GM18870 (cell line): ENCODE results near the gene DST.

Source experiments
- ATAC-seq: cut with Tn5 transposase; IDR thresholded peaks from one replicate; pipeline ENCODE4 v1.9.1; 2021; ENCODE audit warnings: moderate library complexity; ENCODE audit not compliant: unreplicated experiment

Gene DST

DNA sequence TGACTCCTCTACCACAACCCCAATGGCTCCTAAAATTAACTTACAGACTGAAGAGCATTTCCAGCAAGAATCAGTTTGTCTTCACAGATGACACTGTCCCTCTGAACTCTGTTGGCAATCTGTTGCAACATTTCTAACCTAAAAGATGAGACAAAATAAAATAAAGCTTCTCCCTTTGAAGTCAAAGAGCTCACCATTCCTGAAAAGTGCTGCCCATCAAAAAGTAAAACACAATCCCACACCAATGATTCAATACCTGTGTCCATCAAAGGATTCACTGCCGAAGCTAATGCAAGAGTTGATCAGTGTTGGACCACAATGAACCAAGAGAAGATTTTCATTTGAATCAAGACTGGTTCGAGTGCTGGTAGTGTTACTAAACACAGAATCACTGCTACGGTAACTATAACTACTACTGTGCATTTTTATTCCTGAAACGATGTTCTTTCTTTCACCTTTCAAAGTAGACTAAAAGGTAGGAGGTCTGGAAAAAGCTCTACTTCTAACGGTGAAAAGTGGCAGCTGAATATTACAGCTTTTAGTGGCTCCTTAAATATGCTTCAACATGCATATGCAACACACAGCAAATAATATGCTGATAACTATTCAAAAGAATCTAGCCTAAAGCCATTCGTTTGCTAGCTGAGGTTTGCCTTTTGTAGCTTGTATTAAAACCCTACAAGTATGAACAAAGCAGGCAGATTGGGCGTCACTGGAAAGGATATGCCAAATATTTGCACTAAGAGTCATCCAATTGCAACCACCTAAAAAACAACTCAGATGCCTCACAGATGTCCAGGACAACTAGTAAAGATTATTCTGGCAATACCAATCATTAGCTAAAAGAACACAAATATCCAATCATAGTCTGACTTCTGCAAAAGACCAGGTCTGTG, at the start of gene DST:
Gene DST, minus strand, starts transcription at position 524 of the 896 bp plus-strand sequence.
- ATAC-seq: no peak

DNA sequence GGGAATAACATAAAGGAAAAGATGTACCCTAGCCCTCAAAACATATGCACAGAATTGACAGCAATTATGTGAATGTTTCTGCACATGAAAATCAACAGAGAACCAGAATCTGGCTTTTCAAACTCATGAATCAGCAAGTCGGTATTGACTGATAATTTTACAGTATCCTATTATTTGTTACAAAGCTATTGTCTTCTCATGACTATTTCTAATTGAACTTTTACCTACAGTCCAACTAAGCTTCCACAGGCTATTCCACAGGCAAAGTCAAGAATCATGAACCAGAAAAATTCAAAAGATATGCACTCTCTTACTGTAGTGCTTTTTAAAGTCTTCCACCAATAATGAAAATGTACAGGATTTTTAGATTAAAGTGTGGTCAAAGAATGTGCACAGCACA, 49.1 kb upstream of the DST start:
- no peak for ATAC-seq

DNA sequence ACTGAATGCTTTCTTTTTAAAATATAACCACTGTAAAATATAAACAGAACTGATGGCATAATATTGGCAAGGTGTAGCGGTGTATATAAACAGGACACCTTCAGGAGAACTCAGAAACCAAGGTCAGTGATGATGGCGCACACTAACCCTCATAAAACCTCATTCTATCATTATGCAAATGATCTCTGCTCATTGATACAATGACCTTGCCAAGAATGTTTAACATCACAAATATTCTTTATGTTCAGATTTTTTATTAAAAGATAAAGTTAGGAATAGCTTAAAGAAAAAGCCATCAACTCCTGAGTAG, 48.6 kb upstream of the DST start:
- no peak for ATAC-seq

DNA sequence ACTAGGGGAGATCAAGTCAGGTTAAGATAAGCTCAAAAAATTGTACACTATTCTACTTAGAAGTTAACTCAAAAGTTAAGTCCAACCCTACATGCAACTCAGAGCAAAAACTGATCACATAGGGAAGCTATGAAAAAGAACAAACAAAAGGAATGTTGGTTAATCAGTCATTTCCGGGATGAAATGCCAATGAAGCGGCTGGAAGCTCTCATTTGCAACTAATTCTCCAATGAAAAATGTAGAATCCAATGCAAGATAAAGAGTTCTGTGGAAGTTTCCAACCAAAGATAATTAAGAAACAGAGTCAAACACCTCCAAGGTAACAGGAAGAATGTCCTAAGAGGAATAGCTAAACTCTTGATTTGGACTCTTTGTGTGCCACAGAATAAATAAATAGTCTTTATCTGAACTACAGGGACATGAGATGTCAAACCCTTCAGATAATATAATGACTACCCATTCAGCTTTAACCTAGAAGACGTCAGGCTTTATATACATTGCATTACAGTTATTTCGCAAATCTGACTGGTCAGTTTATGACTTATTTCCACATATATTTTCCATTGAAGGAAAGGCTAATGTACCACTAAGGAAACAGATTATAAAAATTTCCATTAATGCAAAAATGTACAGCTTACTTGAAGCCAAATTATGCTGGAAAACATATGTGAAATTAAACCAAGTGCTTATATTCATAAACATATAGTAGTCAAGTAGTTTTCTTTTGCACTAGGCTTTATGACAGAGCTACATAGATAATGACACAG, 48.0 kb upstream of the DST start:
- no peak for ATAC-seq

DNA sequence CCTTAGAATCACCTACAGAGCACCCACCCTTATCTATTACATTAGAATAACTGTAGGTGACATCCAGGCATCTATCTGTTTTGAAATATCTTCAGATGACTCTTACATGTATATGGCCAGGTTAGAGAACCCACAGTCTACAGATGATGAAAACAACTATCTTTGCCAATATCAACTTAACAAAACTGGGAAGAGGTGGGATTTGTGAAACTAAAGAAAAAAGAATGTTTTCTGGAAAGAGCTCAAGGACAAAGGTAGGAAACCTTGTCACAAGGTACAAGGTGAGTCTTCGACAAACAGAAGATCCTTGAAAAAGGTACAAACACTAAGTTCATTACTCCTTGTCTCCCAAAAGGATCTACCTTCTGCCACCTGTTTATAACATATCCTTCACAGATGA, 47.0 kb upstream of the DST start:
- no peak for ATAC-seq

DNA sequence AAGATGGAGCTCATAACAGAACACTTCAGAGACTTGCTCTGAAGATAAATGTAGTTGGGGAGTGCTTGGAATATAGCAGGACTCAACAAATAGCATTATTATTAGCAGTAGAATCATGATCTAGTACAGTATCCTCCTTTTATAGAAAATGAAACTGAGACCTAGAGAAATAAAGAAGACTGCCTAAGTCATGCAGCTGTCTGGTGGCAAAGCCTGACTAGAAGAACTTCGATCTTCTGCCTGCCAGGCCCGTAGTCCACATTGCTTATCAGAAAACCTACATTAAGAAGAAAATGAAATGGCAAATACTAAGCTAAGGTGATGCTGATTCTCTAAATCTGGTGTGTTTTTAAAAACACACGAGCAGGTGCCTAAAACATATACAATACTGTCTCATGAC, 46.4 kb upstream of the DST start:
- peak; percentile 60 for ATAC-seq

DNA sequence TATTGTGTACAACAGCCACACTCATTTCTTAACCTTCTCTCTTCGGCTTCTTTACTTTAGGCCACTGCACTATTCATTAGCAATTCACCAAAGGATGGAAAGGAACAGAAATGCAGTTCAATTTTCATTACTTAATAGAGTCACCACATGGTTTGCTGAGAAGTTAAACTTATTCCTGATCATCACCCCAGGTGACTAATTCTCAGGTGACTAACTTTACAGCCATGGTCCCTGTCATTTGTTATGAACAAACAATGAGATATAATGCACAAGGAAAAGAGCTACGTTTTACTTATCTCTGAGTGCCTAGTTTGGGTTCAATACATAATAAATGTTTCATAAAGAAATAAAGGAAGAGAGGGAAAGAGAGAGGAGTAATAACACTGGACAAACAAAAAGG, 45.8 kb upstream of the DST start:
- ATAC-seq: no peak

DNA sequence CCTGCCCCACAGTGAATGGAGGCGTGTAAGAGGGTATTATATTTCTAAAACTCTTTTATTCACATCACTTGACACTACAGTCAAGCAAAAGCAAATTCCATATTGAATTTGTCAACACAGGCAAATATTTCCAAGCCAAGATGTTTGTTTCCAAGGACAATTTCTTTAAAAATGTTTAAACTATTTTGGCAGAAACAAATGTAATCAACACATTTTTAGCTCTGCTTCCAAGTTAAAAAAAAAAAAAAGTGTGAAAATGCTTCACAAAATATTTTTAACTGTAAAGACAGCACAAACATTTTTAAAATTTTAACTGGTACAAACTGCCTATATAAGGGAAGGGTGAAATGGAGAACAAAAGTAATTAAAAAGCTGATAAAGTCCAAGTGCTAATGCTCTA, 44.9 kb upstream of the DST start:
- no peak for ATAC-seq

DNA sequence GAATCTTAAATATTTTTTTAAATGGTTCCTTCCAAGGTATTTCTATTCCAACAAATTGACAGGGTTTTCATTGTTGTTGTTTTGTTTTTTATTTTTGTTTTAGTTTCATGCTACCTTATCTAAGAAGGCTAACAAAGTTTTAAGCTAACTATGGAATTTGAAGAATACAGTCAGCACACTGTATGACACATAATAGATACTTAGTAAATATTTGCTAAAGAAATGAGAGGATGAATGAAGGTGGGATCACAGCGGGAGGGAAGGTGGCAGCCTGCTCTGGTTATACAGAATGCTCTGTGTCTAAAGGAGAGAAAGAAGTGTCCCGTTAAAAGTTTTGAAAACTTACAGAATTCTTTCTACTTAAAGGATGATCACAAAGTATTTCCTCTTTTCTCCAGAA, 43.7 kb upstream of the DST start:
- no peak for ATAC-seq

DNA sequence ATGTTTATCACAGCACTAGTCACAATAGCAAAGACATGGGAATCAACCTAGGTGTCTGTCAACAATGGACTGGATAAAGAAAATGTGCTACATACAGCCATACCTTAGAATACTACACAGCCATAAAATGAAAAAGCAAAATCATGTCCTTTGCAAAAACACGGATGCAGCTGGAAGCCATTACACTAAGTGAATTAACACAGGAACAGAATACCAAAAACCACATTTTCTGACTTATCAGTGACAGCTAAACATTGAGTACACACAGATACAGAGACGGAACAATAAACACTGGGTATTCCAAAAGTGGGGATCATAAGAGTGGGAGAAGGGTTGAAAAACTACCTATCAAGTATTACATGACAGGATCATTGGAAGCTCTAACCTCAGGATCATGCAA, 43.3 kb upstream of the DST start:
- no peak for ATAC-seq

DNA sequence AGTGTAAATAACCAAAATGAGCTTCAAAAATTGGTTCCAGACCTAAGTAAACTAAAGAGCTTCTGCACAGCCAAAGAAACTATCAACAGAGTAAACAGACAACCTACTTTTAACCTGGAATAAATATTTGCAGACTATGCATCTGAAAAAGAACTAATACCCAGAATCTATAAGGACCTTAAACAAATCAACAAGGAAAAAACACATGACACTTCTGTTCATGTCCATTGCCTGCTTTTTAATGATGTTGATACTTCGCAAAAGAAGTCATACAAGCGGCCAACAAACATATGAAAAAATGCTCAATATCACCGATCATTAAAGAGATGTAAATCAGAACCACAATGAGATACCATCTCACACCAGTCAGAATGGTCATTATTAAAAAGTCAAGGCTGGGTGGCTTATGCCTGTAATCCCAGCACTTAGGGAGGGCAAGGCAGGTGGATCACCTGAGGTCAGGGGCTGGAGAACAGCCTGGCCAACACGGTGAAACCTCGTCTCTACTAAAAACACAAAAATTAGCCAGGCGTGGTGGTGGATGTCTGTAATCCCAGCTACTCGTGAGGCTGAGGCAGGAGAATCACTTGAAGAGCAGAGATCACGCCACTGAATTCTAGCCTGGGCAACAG, 42.5 kb upstream of the DST start:
- ATAC-seq: no peak

DNA sequence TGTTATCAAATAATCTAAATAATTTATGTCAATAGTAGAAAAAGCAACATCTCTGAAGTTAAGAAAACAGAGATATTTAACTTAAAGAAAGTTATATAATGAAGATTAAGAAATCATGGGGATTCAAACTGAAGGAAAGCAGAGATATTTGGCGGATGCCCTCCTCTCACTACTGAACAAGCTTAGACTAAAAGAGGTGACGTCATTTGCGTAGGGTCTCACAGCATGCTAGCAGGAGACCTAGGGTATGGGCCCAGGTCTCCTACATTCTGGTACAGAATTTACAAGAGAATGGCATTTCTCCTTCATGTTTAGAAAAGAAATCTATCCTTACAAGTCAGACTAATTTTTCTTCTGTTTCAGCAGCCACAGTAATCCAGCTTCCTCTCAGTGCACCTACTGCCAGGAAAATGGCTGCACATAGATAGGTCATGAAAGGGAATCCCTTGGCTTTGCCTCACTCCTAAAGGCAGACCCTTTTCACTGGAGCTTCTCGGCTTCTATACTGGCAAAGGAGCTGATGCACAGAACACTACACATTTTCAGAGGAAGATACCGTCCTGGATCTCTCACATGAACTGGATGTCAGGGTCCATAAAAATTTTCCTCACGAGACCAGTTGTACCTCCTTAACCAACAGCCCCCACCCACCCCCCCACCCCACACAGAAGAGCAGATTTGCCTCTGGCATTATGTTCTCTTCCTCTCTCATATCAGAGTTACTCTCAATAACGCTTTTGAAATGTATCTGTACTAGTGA, 41.8 kb upstream of the DST start:
- ATAC-seq: no peak

DNA sequence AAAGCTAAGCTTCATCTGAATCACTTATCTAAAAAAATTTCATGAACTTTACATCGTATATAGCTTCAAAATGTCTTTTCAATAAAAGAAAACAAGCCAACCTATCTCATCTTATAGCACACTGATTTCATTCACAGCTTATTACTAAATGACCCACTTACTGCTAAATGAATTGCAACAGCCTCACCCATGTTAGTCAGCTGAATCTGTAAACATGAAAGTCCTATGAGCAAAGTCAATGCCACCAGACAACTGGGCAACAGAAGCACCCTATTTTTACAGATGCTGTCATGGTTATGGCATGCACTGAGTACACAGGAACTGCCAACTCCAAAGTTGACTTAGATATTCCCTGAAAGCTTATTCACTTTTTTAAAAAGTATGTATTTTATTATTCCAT, 41.2 kb upstream of the DST start:
- no peak for ATAC-seq

DNA sequence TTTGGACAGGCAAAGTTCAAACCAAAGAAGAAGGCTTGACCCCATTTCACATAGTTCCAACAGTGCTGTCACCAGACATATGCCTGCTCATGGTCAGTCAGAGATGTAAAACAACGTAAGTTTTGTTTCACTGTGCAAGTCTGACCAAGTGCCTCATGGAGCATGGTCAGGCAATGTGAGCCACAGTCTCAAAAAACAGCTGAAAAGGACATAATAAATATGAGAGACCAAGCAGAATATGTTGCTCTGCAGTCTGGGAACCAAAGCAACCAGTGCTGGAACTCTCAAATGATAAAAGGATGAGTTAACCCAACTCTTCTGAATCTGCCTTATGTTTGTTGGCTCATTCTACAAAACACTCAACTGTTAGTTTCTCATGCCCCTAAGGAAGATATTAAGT, 39.9 kb upstream of the DST start:
- no peak for ATAC-seq

DNA sequence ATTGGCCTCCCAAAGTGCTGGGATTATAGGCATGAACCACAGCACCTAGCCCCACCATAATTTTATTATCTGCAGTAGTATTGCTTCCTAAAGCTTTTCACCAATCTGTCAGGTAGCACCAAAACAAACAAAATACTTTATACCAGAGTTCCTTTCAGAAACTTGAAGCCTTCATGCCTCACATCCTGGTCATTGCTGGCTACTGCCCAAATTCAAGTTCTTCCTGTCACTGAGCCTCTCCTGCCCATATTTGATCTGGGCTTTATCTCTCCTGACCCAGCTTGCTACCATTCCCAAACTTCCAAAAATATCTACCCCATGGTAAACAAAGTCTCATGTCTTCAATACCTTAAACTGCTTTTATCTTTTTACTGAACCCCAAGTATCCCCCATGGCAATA, 34.9 kb upstream of the DST start:
- ATAC-seq: no peak

DNA sequence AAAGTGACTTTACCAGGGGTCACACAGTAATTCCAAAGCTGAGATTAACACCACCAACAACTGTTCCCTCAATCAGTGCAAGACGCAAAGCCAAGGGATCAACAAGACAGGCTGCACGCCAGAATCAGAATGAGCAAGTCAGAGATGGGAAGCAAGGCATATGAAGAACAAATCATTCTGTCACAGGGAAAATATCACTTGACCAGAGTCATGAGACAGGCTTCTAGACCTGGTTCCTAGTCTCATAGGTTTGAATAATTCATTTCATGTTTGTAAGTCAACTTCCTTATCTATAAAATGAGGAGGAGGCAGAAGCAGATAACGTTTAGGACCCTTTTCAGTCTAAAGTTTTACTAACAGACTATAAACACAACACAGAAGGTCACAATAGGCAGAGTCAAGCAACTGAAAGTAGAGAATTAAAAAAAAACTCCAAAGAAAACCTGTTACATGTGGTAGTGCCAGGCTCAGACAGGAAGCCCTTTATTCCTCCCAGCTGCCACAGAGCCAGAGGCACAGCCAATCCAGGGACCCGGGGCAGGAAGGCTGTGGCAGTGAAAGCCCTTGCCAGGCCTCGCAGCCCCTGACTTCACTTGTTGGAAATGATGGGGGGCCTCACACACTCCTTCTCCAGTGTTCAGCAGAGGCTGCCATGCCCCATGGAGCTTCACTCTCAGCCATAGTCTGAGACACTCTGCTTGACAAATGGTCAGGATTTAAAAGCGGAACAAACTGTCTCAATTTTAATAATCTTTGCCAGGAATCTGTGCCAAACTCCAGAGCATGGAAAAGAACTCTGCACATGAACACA, 29.2 kb upstream of the DST start:
- ATAC-seq: no peak

DNA sequence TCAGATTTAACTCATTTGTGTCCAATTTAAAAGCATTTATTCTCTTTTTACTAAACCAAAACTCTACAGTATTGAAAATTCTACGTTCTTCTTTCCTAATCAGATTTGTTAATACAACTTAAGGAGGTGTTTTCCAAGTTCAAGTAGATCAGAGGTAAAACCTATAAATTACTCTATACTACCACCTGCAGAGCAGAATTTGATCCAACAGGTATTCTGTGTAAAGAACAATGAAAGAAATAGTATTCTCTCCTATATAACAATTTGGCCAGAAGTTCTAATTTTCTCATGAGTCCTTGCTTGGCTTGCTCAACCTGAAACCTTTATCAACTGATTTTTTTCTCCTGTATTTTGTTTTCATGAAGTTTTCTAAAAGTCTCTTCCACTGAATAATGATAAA, 28.5 kb upstream of the DST start:
- no peak for ATAC-seq

DNA sequence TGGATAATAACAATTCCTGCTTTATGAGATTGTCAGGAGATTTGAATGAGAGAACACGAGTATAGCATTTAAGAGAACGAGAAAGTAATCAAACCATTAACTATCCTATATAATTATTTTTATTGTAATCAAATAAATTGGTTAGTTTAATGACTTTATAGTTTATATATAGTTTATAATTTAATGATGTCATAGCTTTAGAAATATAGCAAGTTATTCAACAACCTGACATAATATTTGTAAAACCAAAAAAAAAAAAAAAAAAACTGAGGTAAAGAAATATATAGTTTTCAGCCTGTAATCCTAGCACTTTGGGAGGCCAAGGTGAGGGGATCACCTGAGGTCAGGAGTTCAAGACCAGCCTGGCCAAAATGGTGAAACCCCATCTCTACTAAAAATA, 26.4 kb upstream of the DST start:
- ATAC-seq: no peak

DNA sequence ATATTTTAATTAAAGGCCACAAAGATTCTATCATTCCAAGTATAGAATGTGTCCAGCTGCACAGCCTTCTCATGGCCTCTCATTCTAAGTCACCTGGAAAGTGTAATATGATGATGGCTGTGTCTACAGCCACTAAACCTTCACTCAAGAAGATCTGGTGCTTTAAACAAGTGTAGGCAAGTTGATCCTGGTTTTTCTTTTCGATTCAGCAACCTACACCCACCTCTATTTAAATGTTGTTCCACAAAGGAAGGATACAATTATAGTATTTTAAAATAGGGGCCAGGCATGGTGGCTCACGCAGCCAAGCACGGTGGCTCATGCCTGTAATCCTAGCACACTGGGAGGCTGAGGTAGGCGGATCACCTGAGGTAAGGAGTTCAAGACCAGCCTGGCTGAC, 25.5 kb upstream of the DST start:
- no peak for ATAC-seq

DNA sequence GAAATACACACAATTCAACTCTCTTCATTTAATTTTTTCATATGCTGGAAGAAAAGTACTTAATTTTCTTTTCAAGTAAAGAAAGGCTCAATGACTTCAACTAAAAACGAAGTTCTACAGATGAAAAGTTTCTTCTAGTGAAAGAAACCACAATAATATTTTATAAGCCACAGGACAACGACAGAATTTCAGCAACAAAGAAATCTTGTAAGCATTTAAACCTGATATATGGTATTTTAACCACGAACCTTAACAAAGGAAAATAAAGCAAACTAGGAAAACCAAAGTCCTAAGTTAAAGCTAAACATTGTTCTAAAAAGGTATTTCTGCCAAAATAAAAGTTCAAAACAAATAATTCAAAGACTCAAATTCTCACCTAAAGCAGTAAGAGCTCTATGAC, 24.6 kb upstream of the DST start:
- no peak for ATAC-seq

DNA sequence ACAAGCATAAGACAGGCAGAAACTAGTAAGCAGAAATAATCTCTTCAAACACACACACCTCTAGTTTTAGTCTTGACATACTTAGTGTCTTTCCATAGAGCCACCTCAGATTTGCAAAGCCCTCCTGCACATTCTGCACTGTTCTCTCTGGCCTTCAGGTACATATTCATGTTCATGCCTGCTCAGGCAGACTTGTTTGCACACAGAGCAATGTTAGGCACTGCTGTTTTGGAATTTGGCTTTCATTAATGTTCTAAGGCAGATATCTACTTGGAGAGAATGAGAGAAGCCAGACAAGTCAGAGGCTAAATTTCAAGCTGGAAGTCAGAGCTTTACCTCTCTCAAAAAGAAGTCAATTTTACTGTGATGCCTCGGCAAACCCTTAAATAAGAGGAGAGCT, 21.3 kb upstream of the DST start:
- no peak for ATAC-seq
